ENCODE results near the gene UBE2D1.

Gene UBE2D1

GRCh38 chr10:58334817-58335305 is at the start of gene UBE2D1:
Gene UBE2D1 (plus strand): TSS chr10:58335006. CDS start chr10:58335202, 196 bp downstream.
- DNase-seq = peak; percentile 76

- peak; percentile 23 for DNase-seq
Measured at GRCh38 chr10:58291538-58292174, 43.1 kb upstream of the UBE2D1 start.

GRCh38 chr10:58293989-58294388 is 40.8 kb upstream of the UBE2D1 start:
- no peak for DNase-seq

GRCh38 chr10:58299580-58299979 is 35.2 kb upstream of the UBE2D1 start:
- peak; percentile 58 for DNase-seq

- DNase-seq = no peak
Measured at GRCh38 chr10:58300676-58301075, 34.1 kb upstream of the UBE2D1 start.

GRCh38 chr10:58302254-58302653 is 32.6 kb upstream of the UBE2D1 start:
- DNase-seq = no peak

- no peak for DNase-seq
Measured at GRCh38 chr10:58304099-58304633, 30.6 kb upstream of the UBE2D1 start.

- no peak for DNase-seq
Measured at GRCh38 chr10:58305821-58306220, 29.0 kb upstream of the UBE2D1 start.

GRCh38 chr10:58307676-58308075 is 27.1 kb upstream of the UBE2D1 start:
- DNase-seq = no peak

- no peak for DNase-seq
Measured at GRCh38 chr10:58311026-58311425, 23.8 kb upstream of the UBE2D1 start.

- DNase-seq = no peak
Measured at GRCh38 chr10:58316874-58317273, 17.9 kb upstream of the UBE2D1 start.

- DNase-seq = no peak
Measured at GRCh38 chr10:58318346-58318745, 16.5 kb upstream of the UBE2D1 start.

- DNase-seq = no peak
Measured at GRCh38 chr10:58319599-58319998, 15.2 kb upstream of the UBE2D1 start.

- DNase-seq = no peak
Measured at GRCh38 chr10:58320351-58321049, 14.3 kb upstream of the UBE2D1 start.

GRCh38 chr10:58322072-58322834 is 12.6 kb upstream of the UBE2D1 start:
- DNase-seq = no peak

GRCh38 chr10:58322835-58323209 is 12.0 kb upstream of the UBE2D1 start:
- DNase-seq = no peak

GRCh38 chr10:58326967-58327381 is 7.8 kb upstream of the UBE2D1 start:
- DNase-seq = no peak

- no peak for DNase-seq
Measured at GRCh38 chr10:58328233-58328632, 6.6 kb upstream of the UBE2D1 start.

GRCh38 chr10:58330431-58330830 is 4.4 kb upstream of the UBE2D1 start:
- DNase-seq = no peak

- no peak for DNase-seq
Measured at GRCh38 chr10:58331646-58332045, 3.2 kb upstream of the UBE2D1 start.

- DNase-seq = peak; percentile 5
Measured at GRCh38 chr10:58335306-58336005, 650 bp downstream of the UBE2D1 start.

- no peak for DNase-seq
Measured at GRCh38 chr10:58336242-58336641, 1.4 kb downstream of the UBE2D1 start.

- DNase-seq = no peak
Measured at GRCh38 chr10:58341422-58341821, 6.6 kb downstream of the UBE2D1 start.
